HEK293T (cell line): Measurements from ENCODE around the gene SEZ6L.

Source experiments
- CTCF ChIA-PET: fragments of 350-600 bp; formaldehyde crosslinking; extraction: SDS; loops from one replicate; lab custom pipeline; 2021; ENCODE audit warnings: antibody characterized with exemption, inconsistent platforms; lab: Yijun Ruan, JAX
- POLR2A ChIA-PET: fragments of 350-600 bp; formaldehyde crosslinking; extraction: SDS; loops from one replicate; lab custom pipeline; 2020; ENCODE audit warnings: antibody characterized with exemption, inconsistent platforms; lab: Yijun Ruan, JAX
- DNase-seq: peaks from one replicate; pipeline ENCODE4 v3.0.0; 2012; ENCODE audit warnings: mixed read lengths; ENCODE audit errors: extremely low spot score
- ARNT ChIP-seq: fragments of 450-650 bp; IDR thresholded peaks from 2 replicates; pipeline ENCODE4 v1.6.1; 2017; ENCODE audit warnings: mild to moderate bottlenecking
- BHLHE40 ChIP-seq: fragments of 450-650 bp; IDR thresholded peaks from 2 replicates; pipeline ENCODE4 v1.6.1; 2016; ENCODE audit warnings: mild to moderate bottlenecking, moderate library complexity, borderline replicate concordance
- CTBP1 ChIP-seq: fragments of 450-650 bp; IDR thresholded peaks from 2 replicates; pipeline ENCODE4 v1.6.1; 2016; ENCODE audit warnings: borderline replicate concordance
- ELF4 ChIP-seq: fragments of 450-650 bp; IDR thresholded peaks from 2 replicates; pipeline ENCODE4 v1.6.1; 2017; ENCODE audit warnings: antibody characterized with exemption
- FOXA1 ChIP-seq: fragments of 450-650 bp; IDR thresholded peaks from 2 replicates; pipeline ENCODE4 v1.6.1; 2016; ENCODE audit warnings: mild to moderate bottlenecking
- FOXK2 ChIP-seq: fragments of 450-650 bp; IDR thresholded peaks from 2 replicates; pipeline ENCODE4 v1.6.1; 2016; ENCODE audit warnings: mild to moderate bottlenecking
- FOXM1 ChIP-seq: fragments of 450-650 bp; IDR thresholded peaks from 2 replicates; pipeline ENCODE4 v1.6.1; 2017; ENCODE audit warnings: mild to moderate bottlenecking, borderline replicate concordance
- HDGF ChIP-seq: fragments of 450-650 bp; IDR thresholded peaks from 2 replicates; pipeline ENCODE4 v1.6.1; 2017; ENCODE audit warnings: antibody characterized with exemption, borderline replicate concordance
- L3MBTL2 ChIP-seq: fragments of 450-650 bp; conservative IDR thresholded peaks from 2 replicates; pipeline ENCODE4 v1.6.1; 2016; ENCODE audit warnings: mild to moderate bottlenecking
- LEF1 ChIP-seq: fragments of 450-650 bp; IDR thresholded peaks from 2 replicates; pipeline ENCODE4 v1.6.1; 2017; ENCODE audit warnings: mild to moderate bottlenecking, borderline replicate concordance
- NFRKB ChIP-seq: fragments of 450-650 bp; IDR thresholded peaks from 2 replicates; pipeline ENCODE4 v1.6.1; 2016; ENCODE audit warnings: mild to moderate bottlenecking, moderate library complexity
- PKNOX1 ChIP-seq: fragments of 450-650 bp; IDR thresholded peaks from 2 replicates; pipeline ENCODE4 v1.6.1; 2016
- SP1 ChIP-seq: fragments of 450-650 bp; IDR thresholded peaks from 2 replicates; pipeline ENCODE4 v1.6.1; 2017
- SUZ12 ChIP-seq: fragments of 450-650 bp; IDR thresholded peaks from 2 replicates; pipeline ENCODE4 v1.6.1; 2016; ENCODE audit warnings: mild to moderate bottlenecking
- TARDBP ChIP-seq: fragments of 450-650 bp; IDR thresholded peaks from 2 replicates; pipeline ENCODE4 v1.6.1; 2016
- ZNF384 ChIP-seq: fragments of 450-650 bp; IDR thresholded peaks from 2 replicates; pipeline ENCODE4 v1.6.1; 2016

Gene SEZ6L

DNA sequence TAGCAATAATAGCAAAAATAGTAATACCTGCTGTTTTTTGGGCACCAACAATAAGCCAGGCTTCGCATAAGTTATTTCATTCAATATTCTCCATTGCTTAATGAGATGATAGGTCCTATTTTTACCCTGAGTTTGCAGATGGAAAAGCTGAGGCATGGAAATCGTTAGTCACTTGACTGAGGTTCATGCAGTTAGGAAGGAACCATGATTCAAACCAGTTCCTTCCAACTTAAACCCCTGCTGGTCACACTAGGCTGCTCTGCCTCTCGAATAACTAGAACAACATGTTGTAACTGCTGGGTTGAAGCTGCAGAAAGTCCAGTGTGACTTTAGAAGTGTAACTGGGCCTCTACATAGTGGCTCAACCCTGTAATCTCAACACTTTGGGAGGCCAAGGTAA is 69.3 kb downstream of the SEZ6L start:
- DNase-seq = no peak
- TF ChIP-seq PKNOX1 = no peak
- TF ChIP-seq L3MBTL2 = no peak
- no peak for TF ChIP-seq CTBP1
- no peak for TF ChIP-seq LEF1
- no peak for TF ChIP-seq BHLHE40
- TF ChIP-seq FOXM1 = no peak
- no peak for TF ChIP-seq SUZ12
- TF ChIP-seq SP1 = no peak
- no peak for TF ChIP-seq FOXA1
- TF ChIP-seq FOXK2 = no peak
- TF ChIP-seq ELF4 = no peak
- no peak for TF ChIP-seq TARDBP
- TF ChIP-seq ZNF384 = no peak
- TF ChIP-seq ARNT = no peak
- TF ChIP-seq HDGF = no peak
- no peak for TF ChIP-seq NFRKB
- ChIA-PET CTCF (no interaction called here), POLR2A (no interaction called here)

DNA sequence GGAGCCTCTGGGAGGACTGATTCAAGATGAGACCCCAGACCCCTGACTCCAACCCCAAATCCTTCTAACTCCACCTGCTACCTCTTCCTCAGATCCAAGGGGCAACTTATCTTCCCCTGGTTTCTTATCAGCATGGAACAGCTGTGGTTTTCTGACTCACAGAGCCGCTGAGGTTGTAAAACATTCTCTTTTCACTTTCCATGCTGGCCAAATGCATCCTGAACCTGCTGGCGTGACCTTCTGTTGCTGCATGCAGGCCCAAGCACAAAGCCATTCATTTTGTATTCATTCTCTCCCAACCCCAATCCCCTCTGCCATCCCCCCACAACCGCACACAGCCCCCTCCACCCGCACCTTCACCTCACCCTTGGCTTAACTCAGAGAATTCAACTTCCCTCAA is 70.3 kb downstream of the SEZ6L start:
- DNase-seq = no peak
- TF ChIP-seq BHLHE40 (no peak), L3MBTL2 (no peak), ELF4 (no peak), ARNT (no peak), FOXM1 (no peak), SP1 (no peak), NFRKB (no peak), FOXA1 (no peak), HDGF (no peak), PKNOX1 (no peak), CTBP1 (no peak), TARDBP (no peak)
- POLR2A ChIA-PET = no interaction called here
- CTCF ChIA-PET = no interaction called here

- CTCF ChIA-PET = no interaction called here
- DNase-seq = no peak
- TF ChIP-seq FOXA1 (no peak), HDGF (no peak), TARDBP (no peak), ARNT (no peak), ZNF384 (no peak), FOXK2 (no peak), SP1 (no peak), ELF4 (no peak), NFRKB (no peak), L3MBTL2 (no peak), LEF1 (no peak), FOXM1 (no peak), CTBP1 (no peak)
- POLR2A ChIA-PET = no interaction called here
These were observed 72.1 kb downstream of the SEZ6L start for GRCh38 chr22:26241361-26241760.

- ChIA-PET CTCF (interaction anchor here (0.7 kb wide), 1 partner anchor 1788 kb away, joined by 3 read pairs; no protein-coding TSS in a partner anchor), POLR2A (no interaction called here)
- TF ChIP-seq BHLHE40 (no peak), CTBP1 (no peak), SUZ12 (no peak)
- no peak for DNase-seq
These were observed 75.7 kb downstream of the SEZ6L start for GRCh38 chr22:26245001-26245400.

- POLR2A ChIA-PET = no interaction called here
- TF ChIP-seq TARDBP (no peak), FOXA1 (no peak), L3MBTL2 (no peak), ZNF384 (no peak), FOXK2 (no peak)
- CTCF ChIA-PET = no interaction called here
- DNase-seq = no peak
These were observed 77.3 kb downstream of the SEZ6L start for GRCh38 chr22:26246552-26246951.

- ChIA-PET POLR2A (no interaction called here), CTCF (no interaction called here)
These were observed 82.6 kb downstream of the SEZ6L start for GRCh38 chr22:26251869-26252268.

More at GRCh38 chr22:26251869-26252268, 82.6 kb downstream of the SEZ6L start:
- no peak for DNase-seq
- no peak for TF ChIP-seq BHLHE40
- no peak for TF ChIP-seq ARNT
- no peak for TF ChIP-seq NFRKB
- no peak for TF ChIP-seq SUZ12
- TF ChIP-seq L3MBTL2 = no peak
- no peak for TF ChIP-seq PKNOX1
- no peak for TF ChIP-seq ZNF384
- no peak for TF ChIP-seq FOXK2
- TF ChIP-seq LEF1 = no peak
- TF ChIP-seq TARDBP = no peak
- TF ChIP-seq SP1 = no peak
